Measurements from ENCODE around the gene FRMD7.

- TF ChIP-seq POLR2A (IDR thresholded peaks at IDR 0.05; ENCODE audit: low read depth, low read length) (no peak), CTCF (conservative IDR thresholded peaks at IDR 0.05; ENCODE audit: low read depth, low read length) (no peak), MXI1 (IDR thresholded peaks at IDR 0.05; ENCODE audit: borderline replicate concordance, low read depth, low read length) (no peak), SMC3 (IDR thresholded peaks at IDR 0.05; ENCODE audit: low read depth, low read length) (no peak), USF2 (IDR thresholded peaks at IDR 0.05; ENCODE audit: low read depth, low read length) (no peak), BHLHE40 (IDR thresholded peaks at IDR 0.05; ENCODE audit: low read depth, low read length) (no peak), RCOR1 (IDR thresholded peaks at IDR 0.05; ENCODE audit: insufficient replicate concordance, low read length) (no peak), RAD21 (IDR thresholded peaks at IDR 0.05; ENCODE audit: low read length) (no peak), RFX5 (IDR thresholded peaks at IDR 0.05; ENCODE audit: low read depth, low read length) (no peak)
These were observed 33.7 kb downstream of the FRMD7 start for GRCh38 chrX:132094164-132094563.

Data from IMR-90 (cell line).